SK-N-SH (cell line): ENCODE data around the gene IRGQ.

Source experiments
- CHD2 ChIP-seq: fragments of 150-350 bp; IDR thresholded peaks from 2 replicates; pipeline ENCODE4 v1.6.1; 2018; ENCODE audit warnings: low read length; ENCODE audit not compliant: partially characterized antibody
- CTCF ChIP-seq: fragments of 200-600 bp; sonication (generic); IDR thresholded peaks from 2 replicates; pipeline ENCODE4 v1.6.1; 2017; ENCODE audit warnings: antibody characterized with exemption, mild to moderate bottlenecking, moderate library complexity
- EZH2phosphoT487 ChIP-seq: fragments of 200-600 bp; sonication (generic); IDR thresholded peaks from 2 replicates; pipeline ENCODE4 v1.6.1; 2017; ENCODE audit warnings: low read depth, mixed run types, mild to moderate bottlenecking, antibody characterized with exemption, moderate library complexity, borderline replicate concordance
- FOXM1 ChIP-seq: IDR thresholded peaks from 2 replicates; pipeline ENCODE4 v1.4.0; 2012; ENCODE audit warnings: low read depth, mild to moderate bottlenecking
- GABPA ChIP-seq: IDR thresholded peaks from 2 replicates; pipeline ENCODE4 v1.4.0; 2012; ENCODE audit warnings: low read depth, mild to moderate bottlenecking
- RCOR1 ChIP-seq: fragments of 150-350 bp; IDR thresholded peaks from 2 replicates; pipeline ENCODE4 v1.6.1; 2017; ENCODE audit warnings: antibody characterized with exemption, low read length
- REST ChIP-seq: IDR thresholded peaks from 2 replicates; pipeline ENCODE4 v1.6.1; 2012; ENCODE audit warnings: mild to moderate bottlenecking, low read depth, low read length, moderate library complexity
- ZBTB33 ChIP-seq: IDR thresholded peaks from 2 replicates; pipeline ENCODE4 v1.4.0; 2012; ENCODE audit warnings: low read depth, borderline replicate concordance

GRCh38 chr19:43545276-43545675 is 50.7 kb downstream of the IRGQ start:
- TF ChIP-seq CTCF = no peak
- TF ChIP-seq GABPA = no peak
- TF ChIP-seq REST = no peak
- TF ChIP-seq EZH2phosphoT487 = no peak
- no peak for TF ChIP-seq ZBTB33
- TF ChIP-seq CHD2 = no peak
- no peak for TF ChIP-seq FOXM1
- no peak for TF ChIP-seq RCOR1
